Stimulated activated CD4-positive, alpha-beta T cell treated with anti-CD3 and anti-CD28 coated beads, Interleukin-15, amount 100 ng/mL, for 48 hours (primary cell): ENCODE data around the gene PLCG2.
A peak's percentile ranks its signal among the peaks of the same experiment; 100 is the strongest.
"Not testable (repeated sequence)": the region's sequence is repeated elsewhere in the genome, so short reads cannot be mapped to it uniquely, and the experiment has no call there.

Source experiments
- DNase-seq, 2 donors: peaks; one replicate each; pipeline ENCODE4 v3.0.0-alpha.2; 2020; ENCODE audit warnings: low read depth in 2 of 2

Gene PLCG2

GRCh38 chr16:81877490-81877889 lies 98.4 kb downstream of the PLCG2 start:
- not testable (repeated sequence) for DNase-seq

DNA sequence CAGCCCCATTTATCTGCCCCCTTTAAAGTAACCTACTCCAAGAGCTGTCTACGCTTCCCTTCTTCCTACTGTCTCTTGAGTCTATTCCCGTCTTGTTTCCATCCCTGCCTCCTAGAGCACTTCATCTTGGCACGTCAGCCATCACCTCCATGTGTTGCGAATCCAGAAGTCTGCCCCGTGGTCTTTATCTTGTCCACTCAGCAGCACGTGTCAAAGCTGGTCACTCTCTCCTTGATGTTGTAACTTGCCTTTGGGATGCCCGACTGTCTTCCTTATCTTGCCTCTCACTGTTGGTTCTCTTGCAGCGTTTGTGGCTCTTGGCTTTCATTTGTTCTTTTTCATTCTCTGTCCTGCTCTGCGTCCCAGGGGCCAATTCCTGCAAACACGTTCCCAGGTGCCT lies 99.4 kb downstream of the PLCG2 start:
- DNase-seq: no peak

- DNase-seq: no peak
Measured at GRCh38 chr16:81879625-81880024, 100.5 kb downstream of the PLCG2 start.

DNA sequence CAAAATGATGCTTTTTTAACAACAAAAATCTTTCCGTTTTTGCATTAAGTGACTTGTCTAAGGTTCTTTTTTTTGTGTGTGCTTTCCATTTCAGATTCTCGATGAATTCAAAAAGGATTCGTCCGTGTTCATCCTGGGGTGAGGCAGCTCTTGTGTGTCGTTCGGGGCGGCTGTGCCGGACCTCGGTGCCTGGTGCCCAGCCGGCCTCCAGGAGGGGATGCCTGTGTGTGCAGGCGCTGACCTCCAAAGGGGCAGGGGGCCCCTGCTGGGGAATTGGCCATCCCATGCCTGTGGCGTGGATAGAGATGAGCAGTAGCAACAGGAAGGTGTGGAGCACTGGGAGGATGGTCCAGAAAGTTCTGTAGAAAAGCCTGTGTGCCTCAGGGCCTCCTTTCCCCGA lies 101.7 kb downstream of the PLCG2 start:
- DNase-seq: no peak

DNA sequence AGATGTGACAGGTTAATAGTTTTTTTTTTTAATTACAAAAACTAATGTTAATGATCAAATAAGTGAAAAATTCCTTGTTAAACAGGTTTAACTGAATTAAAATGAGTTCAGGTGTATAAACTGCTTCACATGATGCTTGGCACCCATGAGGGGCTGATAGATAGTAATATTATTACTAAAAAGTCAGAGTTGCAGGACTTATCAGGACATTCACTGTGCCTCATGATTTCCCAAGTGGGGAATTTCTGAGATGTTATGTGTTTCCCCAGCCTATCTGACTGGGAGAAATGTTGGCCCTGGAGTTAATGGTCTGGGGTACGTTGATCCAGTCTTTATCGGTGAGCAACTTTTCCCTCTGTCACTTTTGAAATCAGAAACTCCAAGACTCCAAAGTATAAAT lies 102.1 kb downstream of the PLCG2 start:
- DNase-seq: no peak

DNA sequence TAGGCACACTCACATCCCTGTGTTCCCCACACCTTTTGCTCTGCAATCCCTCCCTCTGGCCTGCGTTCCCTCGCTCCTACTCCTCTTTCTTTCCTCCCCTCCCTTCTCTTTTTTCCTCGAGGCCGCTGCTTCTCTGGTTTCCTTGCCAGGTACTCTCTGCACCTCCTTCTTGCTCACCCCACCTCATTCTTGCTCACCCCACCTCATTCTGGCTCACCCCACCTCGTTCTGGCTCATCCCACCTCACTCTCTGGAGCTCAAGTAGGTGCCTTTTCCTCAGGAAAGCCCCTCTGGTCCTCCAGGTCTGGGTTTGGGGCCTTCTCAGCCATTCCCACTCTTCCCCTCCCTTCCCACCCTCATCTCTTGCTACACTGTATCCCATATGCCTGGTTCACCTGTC lies 103.5 kb downstream of the PLCG2 start:
- no peak for DNase-seq

GRCh38 chr16:81883235-81883634 lies 104.1 kb downstream of the PLCG2 start:
- no peak for DNase-seq

GRCh38 chr16:81885976-81886586 lies 107.0 kb downstream of the PLCG2 start:
- peak in 1 of 2 donors; percentile 3 for DNase-seq

GRCh38 chr16:81888520-81889394 lies 109.7 kb downstream of the PLCG2 start:
- no peak for DNase-seq

- DNase-seq: no peak
Measured at GRCh38 chr16:81891736-81892364, 112.8 kb downstream of the PLCG2 start.

GRCh38 chr16:81894592-81894991 lies 115.5 kb downstream of the PLCG2 start:
- no peak for DNase-seq

DNA sequence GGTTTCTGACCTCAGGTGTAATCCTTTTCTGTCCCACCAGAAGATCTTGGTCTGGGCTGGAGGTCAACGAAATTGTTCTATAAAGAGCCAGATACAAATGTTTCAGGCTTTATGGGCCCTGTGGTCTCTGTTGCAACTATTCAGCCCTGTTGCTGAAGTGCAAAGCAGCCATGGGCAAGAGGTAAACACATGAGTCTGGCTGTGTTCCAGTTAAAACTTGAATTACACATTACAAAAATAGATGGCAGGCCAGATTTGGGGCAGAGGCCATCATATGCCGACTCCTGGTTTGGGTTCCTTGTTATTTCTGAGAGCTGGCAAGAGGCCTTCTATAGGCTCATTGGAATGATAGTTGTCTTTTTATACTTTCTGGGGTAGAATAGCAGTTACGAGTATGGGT lies 117.8 kb downstream of the PLCG2 start:
- no peak for DNase-seq

- DNase-seq: no peak
Measured at GRCh38 chr16:81899601-81900000, 120.5 kb downstream of the PLCG2 start.

DNA sequence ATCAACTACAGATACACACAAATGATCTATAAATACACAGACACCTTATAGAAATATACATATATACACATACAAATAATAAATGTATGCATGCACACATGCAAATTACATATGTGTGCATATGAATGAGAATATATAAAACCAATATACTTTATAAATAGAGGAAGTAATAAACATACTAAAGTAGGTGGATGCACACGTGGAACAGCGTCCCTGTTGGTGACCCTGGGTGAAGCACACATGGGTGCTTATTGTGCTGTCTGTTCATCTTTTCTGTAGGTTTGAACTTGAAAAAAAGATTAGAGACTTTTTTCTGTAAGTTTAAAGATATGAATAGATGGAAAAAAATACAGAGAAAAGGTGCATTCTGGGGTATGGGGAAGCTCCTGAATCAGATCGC lies 120.9 kb downstream of the PLCG2 start:
- no peak for DNase-seq

- DNase-seq: no peak
Measured at GRCh38 chr16:81900456-81900855, 121.4 kb downstream of the PLCG2 start.

GRCh38 chr16:81901484-81901883 lies 122.4 kb downstream of the PLCG2 start:
- DNase-seq: no peak

DNA sequence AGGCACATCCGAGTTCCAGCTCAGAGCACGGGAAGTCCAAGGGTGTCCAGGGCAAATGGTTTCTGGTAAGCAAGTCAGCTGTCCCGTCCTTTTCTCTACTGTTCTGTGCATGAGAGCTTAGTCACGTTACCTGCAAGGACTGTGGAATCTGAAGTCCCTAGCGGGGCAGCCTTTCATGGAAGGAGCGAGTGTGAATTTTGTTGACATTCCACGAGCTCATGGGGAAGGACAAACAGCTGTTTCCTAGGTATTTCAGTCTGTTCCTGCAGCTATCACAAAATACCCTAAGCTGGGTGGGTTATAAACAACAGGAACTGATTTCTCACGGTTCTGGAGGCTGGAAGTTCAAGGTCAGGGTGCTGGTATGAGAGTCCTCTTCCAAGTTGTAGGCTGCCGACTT lies 122.9 kb downstream of the PLCG2 start:
- DNase-seq: no peak

GRCh38 chr16:81904320-81904719 lies 125.2 kb downstream of the PLCG2 start:
- DNase-seq: no peak

DNA sequence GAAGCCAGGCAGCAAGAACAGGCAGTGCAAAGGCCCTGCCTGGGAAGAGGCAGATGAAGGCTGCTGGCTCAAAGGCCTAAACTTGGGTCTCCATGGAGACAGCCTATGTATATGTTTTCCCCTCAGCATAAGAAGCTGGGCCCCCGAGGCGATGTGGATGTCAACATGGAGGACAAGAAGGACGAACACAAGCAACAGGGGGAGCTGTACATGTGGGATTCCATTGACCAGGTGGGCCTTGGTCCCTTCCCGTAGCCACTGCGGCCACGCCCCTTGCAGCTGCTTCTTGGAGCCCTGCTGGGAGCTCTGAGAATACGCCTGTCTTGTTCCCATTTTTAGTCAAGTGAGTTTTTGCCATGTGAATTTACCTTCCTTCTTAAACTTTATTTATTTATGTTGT lies 126.2 kb downstream of the PLCG2 start:
- DNase-seq: no peak

DNA sequence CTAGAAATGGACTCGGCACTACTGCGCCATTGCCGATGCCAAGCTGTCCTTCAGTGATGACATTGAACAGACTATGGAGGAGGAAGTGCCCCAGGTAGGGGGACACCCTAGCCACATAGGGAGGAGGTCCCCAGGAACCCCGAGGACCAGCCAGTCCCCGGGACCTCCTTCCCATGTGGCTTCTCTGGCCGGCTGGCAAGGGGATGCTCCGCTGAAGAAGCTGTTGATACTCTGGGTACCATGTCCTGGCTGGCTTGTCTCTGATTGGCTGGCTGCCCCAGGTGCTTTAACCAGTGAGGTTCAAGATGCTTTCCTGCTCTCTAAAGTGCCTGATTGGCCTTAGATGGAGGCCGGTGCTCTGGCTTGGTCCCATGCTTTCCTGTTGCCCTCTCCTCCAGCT lies 128.6 kb downstream of the PLCG2 start:
- no peak for DNase-seq

- no peak for DNase-seq
Measured at GRCh38 chr16:81908466-81909262, 129.6 kb downstream of the PLCG2 start.

GRCh38 chr16:81910366-81910885 lies 131.3 kb downstream of the PLCG2 start:
- no peak for DNase-seq
